NCI-H146 (cell line): Measurements from ENCODE around the gene ZNF597.
A peak's percentile ranks its signal among the peaks of the same experiment; 100 is the strongest.
"Not testable (repeated sequence)": the region's sequence is repeated elsewhere in the genome, so short reads cannot be mapped to it uniquely, and the experiment has no call there.

Experiments
- DNase-seq: peaks from one replicate; lab custom pipeline; 2025; lab: John Stamatoyannopoulos, UW

Gene ZNF597

GRCh38 chr16:3475604-3476375 lies 32.5 kb upstream of the ZNF597 start:
- DNase-seq: no peak

GRCh38 chr16:3474870-3475269 lies 31.6 kb upstream of the ZNF597 start:
- DNase-seq: not testable (repeated sequence)

DNA sequence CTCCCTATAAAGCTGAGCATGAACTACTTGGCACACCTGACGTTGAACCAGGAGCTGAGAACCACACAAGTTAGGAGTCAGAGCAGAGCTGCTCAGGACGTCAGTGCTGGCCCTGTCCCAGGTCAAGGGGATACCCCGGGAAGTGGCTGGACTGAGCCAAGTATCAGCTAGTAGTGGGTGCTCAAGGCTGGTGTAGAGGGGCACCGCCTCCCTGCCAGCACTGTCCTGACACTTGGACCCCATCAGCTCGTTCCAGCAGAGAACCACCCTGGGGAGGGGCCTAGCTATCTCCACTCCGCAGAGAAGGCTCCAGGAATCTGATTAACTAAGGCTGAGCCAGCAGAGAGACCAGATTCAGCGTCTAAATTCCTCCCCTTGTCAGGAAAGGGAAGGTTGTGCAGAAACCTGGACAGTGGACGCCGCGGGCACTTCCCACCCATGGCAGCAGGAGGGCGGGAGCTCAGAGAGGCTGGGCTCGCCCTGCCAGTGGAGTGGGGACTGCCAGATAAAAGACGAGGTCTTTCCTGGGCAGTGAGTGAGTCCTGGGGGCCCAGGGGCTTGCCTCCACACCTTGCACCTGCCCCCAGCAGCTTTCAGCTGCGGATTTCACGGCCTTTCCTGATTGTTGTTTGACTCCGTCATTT lies 31.0 kb upstream of the ZNF597 start:
- no peak for DNase-seq

DNA sequence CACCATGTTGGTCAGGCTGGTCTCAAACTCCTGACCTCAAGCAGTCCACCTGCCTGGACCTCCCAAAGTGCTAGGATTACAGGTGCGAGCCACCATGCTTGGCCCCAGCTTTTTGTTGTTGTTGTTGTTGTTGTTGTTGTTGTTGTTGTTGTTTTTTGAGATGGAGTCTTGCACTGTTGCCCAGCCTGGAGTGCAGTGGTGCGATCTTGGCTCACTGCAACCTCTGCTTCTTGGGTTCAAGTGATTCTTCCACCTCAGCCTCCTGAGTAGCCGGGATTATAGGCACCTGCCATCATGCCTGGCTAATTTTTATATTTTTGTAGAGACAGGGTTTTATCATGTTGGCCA lies 30.3 kb upstream of the ZNF597 start:
- not testable (repeated sequence) for DNase-seq

DNA sequence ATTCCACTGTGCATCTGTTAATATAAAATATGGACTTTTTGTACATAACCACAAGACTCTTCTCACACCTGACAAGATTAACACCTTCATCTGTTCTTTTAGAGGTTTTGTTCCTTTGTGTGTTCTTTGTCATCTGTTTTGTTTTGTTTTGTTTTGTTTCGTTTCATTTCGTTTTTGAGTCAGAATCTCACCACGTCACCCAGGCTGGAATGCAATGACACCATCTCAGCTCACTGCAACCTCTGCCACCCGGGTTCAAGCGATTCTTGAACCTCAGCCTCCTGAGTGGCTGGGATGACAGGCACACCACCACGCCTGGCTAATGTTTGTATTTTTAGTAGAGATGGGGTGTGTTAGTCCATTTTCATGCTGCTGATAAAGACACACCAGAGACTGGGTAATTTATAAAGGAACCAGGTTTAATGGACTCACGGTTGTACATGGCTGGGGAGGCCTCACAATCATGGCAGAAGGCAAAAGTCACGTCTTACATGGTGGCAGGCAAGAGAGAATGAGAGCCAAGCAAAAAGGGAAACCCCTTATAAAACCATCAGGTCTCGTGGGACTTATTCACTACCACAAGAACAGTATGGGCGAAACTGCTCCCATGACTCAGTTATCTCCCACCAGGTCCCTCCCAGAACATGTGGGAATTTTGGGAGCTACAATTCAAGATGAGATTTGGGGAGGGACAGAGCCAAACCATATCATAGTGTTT lies 29.7 kb upstream of the ZNF597 start:
- DNase-seq: no peak

DNA sequence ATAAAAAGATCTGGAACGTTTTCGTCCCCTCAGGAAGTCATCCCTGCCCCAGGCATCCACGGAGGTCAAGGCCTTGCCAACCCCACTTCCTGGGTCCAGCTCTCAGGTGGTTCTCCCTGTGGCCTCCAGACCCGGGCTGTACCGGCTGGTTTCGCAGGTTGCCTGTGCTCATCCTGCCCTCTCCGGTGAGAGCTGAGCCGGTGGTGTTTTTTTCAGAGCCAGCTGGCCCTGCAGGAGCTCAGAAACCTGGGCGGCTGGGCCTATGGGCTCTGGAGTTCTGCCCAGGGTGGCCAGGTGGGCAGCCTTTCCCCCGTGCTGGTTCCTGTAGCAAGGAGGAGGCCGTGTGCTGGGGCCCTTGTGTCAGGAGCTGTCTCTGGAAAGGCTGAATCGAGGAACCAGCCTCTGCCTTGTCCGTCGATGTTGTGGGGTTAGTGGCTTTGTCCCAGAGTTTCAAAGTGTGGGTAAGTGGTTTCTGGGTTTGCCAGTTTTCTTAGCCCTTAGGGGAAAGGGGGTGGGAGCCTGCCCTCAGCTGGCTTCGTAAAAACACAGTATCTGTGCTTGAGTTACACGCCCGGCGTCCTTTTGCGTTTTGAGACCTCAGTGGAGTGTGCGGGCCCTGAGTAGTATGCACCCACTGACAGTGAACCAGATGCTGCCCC lies 28.3 kb upstream of the ZNF597 start:
- no peak for DNase-seq

GRCh38 chr16:3470723-3471122 lies 27.4 kb upstream of the ZNF597 start:
- no peak for DNase-seq

DNA sequence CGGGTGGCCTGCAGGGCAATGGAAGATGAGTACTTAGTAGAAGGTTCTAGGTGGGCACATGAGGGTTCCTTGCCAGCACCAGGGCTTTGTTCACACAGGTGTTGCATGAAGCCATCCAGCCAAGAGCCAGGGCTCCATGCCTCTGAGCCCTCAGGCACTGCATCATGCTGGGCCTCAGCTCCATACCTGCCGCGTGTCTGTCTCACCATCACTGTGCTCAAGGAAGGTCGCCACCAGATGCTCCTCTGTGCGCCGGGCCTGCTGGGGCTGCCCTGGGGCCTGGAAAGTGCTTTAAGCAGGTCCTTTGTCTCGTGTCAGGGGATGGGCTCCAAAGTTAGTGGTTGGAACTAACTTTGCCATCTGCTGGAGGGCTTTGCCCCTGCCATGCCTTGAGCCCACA lies 26.4 kb upstream of the ZNF597 start:
- DNase-seq: no peak

GRCh38 chr16:3468501-3468900 lies 25.2 kb upstream of the ZNF597 start:
- no peak for DNase-seq

- no peak for DNase-seq
Observed at GRCh38 chr16:3467921-3468320, 24.6 kb upstream of the ZNF597 start.

DNA sequence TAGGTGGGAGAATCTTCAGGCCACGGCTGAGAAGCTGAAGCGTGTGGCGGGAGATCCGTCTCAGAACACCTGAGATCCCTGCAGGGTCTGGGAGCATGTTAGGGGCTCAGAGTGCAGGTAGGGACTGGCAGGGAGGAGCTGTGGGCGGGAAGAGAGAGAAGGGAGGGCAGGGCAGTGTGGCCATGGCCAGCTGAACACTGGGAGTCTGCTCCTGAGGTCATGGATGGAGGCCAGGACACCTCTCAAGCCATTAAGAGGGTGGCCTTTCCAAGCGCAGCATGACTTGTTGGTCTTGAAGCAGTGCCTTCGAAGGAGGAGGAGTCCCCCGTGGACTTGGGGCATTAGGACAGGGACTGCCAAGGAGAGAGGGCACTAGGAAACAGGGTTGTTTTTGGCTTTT lies 23.9 kb upstream of the ZNF597 start:
- DNase-seq: no peak

GRCh38 chr16:3465911-3466584 lies 22.7 kb upstream of the ZNF597 start:
- DNase-seq: no peak

DNA sequence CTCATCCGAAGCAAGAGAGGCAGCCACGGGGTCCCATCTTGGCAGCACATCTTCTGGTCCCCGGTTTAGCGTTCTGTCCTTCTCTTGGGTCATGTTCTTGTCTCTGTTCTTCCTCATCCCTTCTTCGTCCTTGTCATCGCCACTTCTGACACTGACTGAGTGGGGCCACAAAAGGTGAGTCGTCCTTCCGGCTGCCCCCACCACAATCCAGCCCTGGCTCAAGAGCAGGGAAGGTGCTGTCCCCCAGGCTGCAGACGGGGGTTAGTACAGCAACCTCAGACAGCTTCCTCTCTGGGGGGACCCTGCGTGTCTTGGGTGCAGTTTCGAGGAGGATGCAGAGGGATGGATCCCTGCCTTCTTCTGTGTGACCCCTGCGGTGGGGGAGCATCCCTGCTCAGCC lies 22.0 kb upstream of the ZNF597 start:
- no peak for DNase-seq

- DNase-seq: no peak
Observed at GRCh38 chr16:3461151-3461550, 17.8 kb upstream of the ZNF597 start.

DNA sequence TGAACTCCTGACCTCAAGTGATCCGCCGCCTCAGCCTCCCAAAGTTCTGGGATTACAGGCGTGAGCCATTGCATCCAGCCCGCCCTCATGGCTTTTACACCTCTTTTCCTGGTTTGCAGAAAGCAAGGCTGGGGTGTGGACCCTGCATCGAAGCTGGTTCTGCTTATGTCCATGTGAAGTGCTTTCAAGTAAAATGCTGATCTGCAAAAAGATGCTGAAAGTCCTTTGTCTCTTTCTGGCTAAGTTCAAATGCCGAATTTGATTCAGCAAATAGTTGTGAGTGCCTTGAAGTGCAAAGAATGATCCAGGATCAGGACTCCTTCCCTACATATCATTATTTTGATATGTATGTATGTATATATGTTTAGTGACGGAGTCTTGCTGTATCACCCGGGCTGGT lies 17.3 kb upstream of the ZNF597 start:
- DNase-seq: no peak

DNA sequence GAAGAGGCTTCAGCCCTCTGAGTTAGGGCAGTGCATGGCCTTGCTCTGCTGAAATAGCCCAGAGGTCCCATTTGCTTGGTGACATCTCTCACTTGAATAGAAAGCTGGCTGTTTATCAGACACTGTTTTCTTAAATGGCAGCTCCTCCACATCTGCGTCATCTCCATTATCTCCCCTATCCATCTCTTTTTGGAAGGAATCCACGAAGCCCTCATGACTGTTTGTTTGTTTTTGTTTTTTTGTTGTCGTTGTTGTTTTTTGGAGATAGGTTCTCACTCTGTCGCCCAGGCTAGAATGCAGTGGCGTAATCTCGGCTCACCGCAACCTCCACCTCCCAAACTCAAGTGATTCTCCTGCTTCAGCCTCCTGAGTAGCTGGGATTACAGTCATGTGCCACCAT lies 16.8 kb upstream of the ZNF597 start:
- no peak for DNase-seq

DNA sequence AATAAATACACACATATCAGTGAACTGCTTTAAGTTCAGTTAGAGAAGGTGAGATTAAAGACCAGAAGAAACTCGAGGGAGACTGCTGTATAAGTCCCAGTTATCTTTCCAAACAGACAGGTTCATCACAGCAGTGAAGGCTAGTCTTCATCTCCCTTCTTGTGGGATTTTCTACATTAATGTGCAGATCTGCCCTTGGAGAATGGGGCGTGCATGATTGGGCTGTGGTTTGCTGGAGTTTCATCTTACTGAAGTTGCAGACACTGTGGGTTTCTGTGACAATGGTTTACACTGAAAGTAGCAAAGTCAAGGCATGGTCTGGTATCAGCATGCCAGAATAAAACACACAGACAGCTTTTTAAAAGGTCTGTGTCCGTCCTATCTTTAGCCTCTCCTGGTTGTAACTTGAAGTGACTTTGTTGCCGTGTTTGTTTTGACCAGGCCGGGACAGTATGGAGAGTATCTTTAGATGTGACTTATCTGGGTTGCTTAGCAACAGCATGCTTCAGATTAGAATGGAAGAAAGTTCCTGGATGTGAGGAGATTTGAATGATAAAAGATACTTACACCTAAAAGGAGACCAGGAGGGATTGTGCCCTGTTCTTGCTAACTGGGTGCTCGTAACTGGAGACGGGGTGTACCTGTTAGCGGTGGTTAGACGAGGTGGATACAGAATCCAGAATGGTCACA lies 16.2 kb upstream of the ZNF597 start:
- no peak for DNase-seq

DNA sequence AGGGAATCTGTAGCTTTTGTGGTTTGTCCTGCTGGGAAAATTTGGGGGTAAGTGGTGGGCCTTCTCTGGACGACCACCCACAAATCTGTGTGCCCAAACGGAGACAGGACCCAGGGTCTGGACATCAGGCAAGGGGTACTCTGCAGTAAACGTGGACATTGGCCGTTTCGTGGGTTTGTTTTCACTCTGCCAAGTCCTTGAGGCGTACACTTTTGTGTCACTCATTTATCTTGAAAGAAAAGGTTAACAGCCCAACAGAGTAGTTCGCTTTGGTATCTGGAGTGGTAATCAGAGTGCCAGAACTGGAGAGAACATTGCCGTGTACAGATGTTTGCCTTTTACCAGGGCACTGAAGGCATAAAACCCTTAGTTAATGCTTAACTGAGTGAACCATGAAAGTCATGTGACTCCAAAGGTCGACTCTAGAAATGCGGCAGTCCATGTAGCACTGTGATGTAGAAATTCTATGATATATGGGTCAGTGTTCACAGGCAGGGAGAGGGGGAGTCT lies 15.6 kb upstream of the ZNF597 start:
- no peak for DNase-seq

GRCh38 chr16:3458278-3458851 lies 15.1 kb upstream of the ZNF597 start:
- DNase-seq: peak; percentile 42

DNA sequence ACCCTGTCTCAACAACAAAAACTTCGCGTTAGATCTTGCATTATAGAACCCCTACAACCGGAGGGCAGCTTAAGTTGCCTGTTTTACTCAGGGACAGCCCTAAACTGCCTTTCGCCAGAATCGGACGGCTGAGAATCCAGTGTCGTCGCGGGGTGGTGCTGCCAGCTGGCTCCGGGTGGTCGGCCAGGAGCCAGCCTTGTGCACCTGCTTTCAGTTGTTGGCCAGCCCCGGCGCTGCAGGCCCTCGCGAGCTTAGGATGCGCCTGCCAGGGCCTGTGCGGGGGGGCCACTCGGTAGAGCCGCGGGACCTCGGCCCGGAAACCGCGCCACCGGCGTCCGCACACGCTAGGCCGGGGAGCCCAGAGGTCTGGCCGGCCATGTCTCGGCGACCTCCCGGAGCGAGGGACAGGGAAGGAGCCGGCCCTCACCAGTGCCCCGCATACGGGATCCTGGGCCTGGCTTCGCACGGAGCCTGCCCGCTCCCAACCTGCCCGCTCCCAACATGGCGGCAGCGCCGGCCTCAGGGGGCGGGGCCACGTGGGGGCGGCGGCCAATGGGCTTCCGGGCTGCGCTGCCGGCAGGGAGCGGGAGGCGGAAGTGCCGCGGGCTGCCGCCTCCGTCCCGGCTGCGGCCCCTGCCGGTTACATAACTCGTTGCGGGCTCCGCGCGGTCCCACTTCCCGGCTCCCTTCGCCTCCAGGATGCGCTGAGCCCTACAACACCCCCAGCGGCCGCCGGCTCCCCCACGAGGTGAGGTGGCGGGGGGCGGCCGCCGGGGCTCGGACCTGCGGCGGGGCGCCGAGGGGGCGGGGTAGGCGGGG lies 14.3 kb upstream of the ZNF597 start:
- DNase-seq: peak; percentile 95
